Stimulated activated naive CD8-positive, alpha-beta T cell treated with anti-CD3 and anti-CD28 coated beads, Interleukin-15, amount 100 ng/mL, for 72 hours (primary cell): ENCODE data around the gene PTPRQ.

Experiments used
- ATAC-seq: fragments of 150-1000 bp; cut with Tn5 transposase; 2 replicates; pipeline ENCODE4 v1.10.0; 2021; ENCODE audit warnings: mild to moderate bottlenecking, moderate library complexity
- DNase-seq, 2 donors: peaks; one replicate each; pipeline ENCODE4 v3.0.0; 2021 to 2022
- H3K27ac Mint-ChIP-seq, 2 donors: one replicate each; pipeline ENCODE4 v1.8.0; 2022; ENCODE audit warnings: mild to moderate bottlenecking in 2 of 2, mixed read lengths in 2 of 2, moderate library complexity in 2 of 2
- H3K27me3 Mint-ChIP-seq: one replicate; pipeline ENCODE4 v1.8.0; 2022; ENCODE audit warnings: mixed read lengths
- H3K4me1 Mint-ChIP-seq: one replicate; pipeline ENCODE4 v1.8.0; 2022; ENCODE audit warnings: mild to moderate bottlenecking, mixed read lengths
- H3K4me3 Mint-ChIP-seq, 2 donors: one replicate each; pipeline ENCODE4 v1.8.0; 2022; ENCODE audit warnings: mild to moderate bottlenecking in 2 of 2, mixed read lengths in 2 of 2, moderate library complexity in 1 of 2
- H3K9me3 Mint-ChIP-seq, 2 donors: one replicate each; pipeline ENCODE4 v1.8.0; 2022; ENCODE audit warnings: mixed read lengths in 2 of 2

PTPRQ gene

GRCh38 chr12:80681786-80682185 is 237.8 kb downstream of the PTPRQ start:
- ATAC-seq (no peak), DNase-seq (no peak)
- no peak overlapping the region for H3K4me3 Mint-ChIP-seq
- no peak overlapping the region for H3K27ac Mint-ChIP-seq
- H3K4me1 Mint-ChIP-seq = no peaks in the 10 kb centered on the region
- peaks cover 0 to 5% of the 10 kb centered on the region in 2 donors for H3K9me3 Mint-ChIP-seq
- no peaks in the 10 kb centered on the region for H3K27me3 Mint-ChIP-seq

GRCh38 chr12:80684077-80684495 is 240.1 kb downstream of the PTPRQ start:
- Mint-ChIP-seq H3K4me3 (no peak overlapping the region), H3K27me3 (no peaks in the 10 kb centered on the region), H3K27ac (no peak overlapping the region), H3K4me1 (no peaks in the 10 kb centered on the region), H3K9me3 (peaks cover 0 to 5% of the 10 kb centered on the region in 2 donors)
- DNase-seq (no peak), ATAC-seq (no peak)

GRCh38 chr12:80690090-80690489 is 246.1 kb downstream of the PTPRQ start:
- no peak for ATAC-seq
- Mint-ChIP-seq H3K4me3 (no peak overlapping the region), H3K4me1 (no peaks in the 10 kb centered on the region), H3K27me3 (no peaks in the 10 kb centered on the region), H3K27ac (no peak overlapping the region), H3K9me3 (peaks cover 0 to 5% of the 10 kb centered on the region in 2 donors)
- DNase-seq = no peak

DNA sequence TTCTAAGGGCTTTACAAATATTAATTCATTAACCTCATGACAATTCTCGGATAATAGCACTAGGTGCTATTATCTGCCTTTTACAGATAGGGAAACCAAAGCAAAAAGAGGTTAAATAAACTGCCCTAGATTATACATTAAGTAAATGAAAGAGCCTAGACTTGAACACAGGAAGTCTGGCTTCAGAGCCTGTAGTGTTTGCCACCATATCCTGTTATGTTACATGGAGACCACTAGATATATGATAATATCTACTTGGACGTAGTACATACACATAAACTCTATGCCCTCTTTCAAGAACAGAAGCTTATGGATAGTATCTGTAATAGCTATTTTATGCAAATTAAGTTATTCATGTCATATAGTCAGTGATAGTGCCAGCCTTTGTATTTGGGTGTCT is 246.5 kb downstream of the PTPRQ start:
- Mint-ChIP-seq H3K27me3 (no peaks in the 10 kb centered on the region), H3K27ac (no peak overlapping the region), H3K9me3 (peaks cover 0 to 5% of the 10 kb centered on the region in 2 donors), H3K4me3 (no peak overlapping the region), H3K4me1 (no peaks in the 10 kb centered on the region)
- DNase-seq (no peak), ATAC-seq (no peak)

DNA sequence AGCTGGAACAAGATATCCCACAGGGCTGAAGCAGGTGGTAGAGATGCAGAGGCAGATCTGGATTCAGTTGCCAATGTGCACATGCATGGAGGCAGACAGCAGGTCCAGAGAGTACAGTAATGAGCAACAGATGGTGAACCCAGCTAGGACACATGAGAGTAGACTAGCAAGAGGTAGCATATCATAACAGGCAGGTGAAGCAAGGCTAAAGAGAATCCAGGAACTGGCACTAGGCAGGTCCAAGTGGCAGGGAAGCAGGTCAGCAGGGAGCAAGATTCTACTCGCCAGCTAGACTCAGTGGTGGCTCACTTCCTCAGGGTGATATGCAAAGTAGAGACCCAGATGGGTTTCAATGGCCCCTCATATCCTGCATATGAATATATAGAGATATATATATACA is 248.1 kb downstream of the PTPRQ start:
- Mint-ChIP-seq H3K4me3 (no peak overlapping the region), H3K4me1 (no peaks in the 10 kb centered on the region), H3K9me3 (no peaks in the 10 kb centered on the region), H3K27ac (no peak overlapping the region), H3K27me3 (no peaks in the 10 kb centered on the region)
- DNase-seq = no peak
- ATAC-seq = no peak

GRCh38 chr12:80697270-80697887 is 253.3 kb downstream of the PTPRQ start:
- H3K4me1 Mint-ChIP-seq = no peaks in the 10 kb centered on the region

GRCh38 chr12:80698256-80698655 is 254.2 kb downstream of the PTPRQ start:
- Mint-ChIP-seq H3K4me3 (no peak overlapping the region), H3K9me3 (peaks cover 0 to 4% of the 10 kb centered on the region in 2 donors), H3K27me3 (no peaks in the 10 kb centered on the region), H3K27ac (no peak overlapping the region), H3K4me1 (no peaks in the 10 kb centered on the region)
- DNase-seq (no peak), ATAC-seq (no peak)

More at GRCh38 chr12:80697270-80697887, 253.3 kb downstream of the PTPRQ start:
- Mint-ChIP-seq H3K9me3 (no peaks in the 10 kb centered on the region), H3K4me3 (no peak overlapping the region), H3K27me3 (no peaks in the 10 kb centered on the region), H3K27ac (no peak overlapping the region)
- DNase-seq (no peak), ATAC-seq (no peak)

DNA sequence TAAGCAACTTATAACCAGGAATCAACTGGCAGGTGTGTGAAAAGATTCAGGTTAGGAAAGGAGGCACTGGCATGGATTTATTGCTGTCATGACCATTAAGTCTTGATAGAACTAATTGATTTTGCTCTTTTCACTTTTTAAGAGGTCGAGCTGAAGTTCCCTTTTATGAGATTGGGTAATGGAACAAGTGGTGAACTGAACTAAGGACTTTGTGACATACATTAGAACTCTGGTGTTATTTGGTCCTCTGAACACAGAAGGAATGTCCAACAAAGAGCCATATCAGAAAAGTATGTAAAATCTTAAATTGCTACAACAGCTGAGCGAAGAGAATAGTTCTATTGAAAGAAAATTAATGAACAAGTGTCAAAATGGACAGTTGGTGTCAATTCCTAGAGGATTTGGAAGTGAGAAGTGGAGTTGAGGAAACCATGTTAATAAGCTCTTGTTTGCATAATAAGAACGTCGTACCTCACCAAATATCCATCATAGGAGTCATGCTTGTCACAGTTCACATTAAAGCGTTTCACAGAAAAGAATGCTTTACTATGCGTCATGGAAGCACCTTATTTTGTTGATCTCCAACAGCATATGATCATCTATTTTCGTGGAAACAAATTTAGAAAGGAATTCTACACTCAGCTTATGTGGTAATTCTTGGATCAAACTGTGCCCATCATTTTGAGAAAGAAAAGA is 255.0 kb downstream of the PTPRQ start:
- Mint-ChIP-seq H3K27me3 (no peaks in the 10 kb centered on the region), H3K27ac (no peak overlapping the region), H3K9me3 (peaks cover 0 to 7% of the 10 kb centered on the region in 2 donors), H3K4me1 (no peaks in the 10 kb centered on the region), H3K4me3 (no peak overlapping the region)
- ATAC-seq = no peak
- DNase-seq = no peak

- no peaks in the 10 kb centered on the region for H3K4me1 Mint-ChIP-seq
- ATAC-seq (no peak), DNase-seq (no peak)
- H3K4me3 Mint-ChIP-seq = no peak overlapping the region
- no peaks in the 10 kb centered on the region for H3K27me3 Mint-ChIP-seq
- no peak overlapping the region for H3K27ac Mint-ChIP-seq
- peaks cover 0 to 7% of the 10 kb centered on the region in 2 donors for H3K9me3 Mint-ChIP-seq
Measured at GRCh38 chr12:80700327-80700726, 256.3 kb downstream of the PTPRQ start.

- no peaks in the 10 kb centered on the region for H3K27me3 Mint-ChIP-seq
- H3K9me3 Mint-ChIP-seq = peaks cover 0 to 7% of the 10 kb centered on the region in 2 donors
- no peak overlapping the region for H3K4me3 Mint-ChIP-seq
- ATAC-seq = no peak
- H3K4me1 Mint-ChIP-seq = no peaks in the 10 kb centered on the region
- DNase-seq = no peak
- no peak overlapping the region for H3K27ac Mint-ChIP-seq
Measured at GRCh38 chr12:80701388-80701787, 257.4 kb downstream of the PTPRQ start.

DNA sequence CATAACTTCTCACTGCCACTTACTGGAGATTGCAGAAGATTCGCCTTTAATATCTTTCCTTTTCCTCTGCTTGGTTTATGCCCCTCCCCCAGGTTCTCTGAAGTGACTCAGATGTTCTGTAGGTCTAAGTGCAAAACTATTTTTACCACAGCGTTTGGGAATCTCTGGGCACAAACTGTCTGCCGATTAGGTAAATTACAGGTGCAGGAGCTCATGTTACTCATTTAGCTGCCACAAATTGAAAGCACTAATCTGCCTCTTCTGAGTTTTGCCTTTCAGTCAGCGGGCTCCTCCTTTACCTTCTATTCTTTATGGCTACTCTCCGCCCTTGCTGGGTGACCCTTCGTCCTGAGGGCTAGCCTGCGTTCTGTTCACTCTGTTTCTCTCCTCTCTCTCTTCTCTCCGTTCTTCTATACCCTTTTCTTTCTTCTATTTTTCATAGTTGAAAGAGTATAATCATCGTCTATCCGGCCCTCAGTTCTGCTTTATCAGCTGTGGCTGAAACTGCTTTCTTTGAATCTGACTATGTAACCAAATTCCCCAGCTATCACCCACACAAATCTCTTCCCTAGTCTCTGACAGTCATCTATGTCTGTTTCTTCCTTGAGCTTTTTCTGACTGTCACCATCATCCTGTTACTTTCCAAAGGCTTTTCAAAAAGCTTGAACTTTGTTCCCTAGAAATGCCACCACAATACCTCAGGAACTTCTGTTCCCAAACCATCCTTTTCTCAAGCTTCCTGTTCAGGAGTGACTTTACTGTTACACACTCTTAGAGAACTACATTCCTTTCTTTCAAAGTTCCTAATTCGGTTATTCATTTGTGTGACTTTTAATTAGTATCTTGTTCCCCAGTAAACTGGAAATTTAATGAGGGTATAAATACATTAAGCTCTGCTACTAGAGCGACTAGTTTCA is 259.1 kb downstream of the PTPRQ start:
- Mint-ChIP-seq H3K27ac (no peak overlapping the region), H3K9me3 (peaks cover 0 to 7% of the 10 kb centered on the region in 2 donors), H3K4me1 (no peaks in the 10 kb centered on the region), H3K4me3 (no peak overlapping the region), H3K27me3 (peaks cover 17% of the 10 kb centered on the region)
- ATAC-seq (no peak), DNase-seq (no peak)

DNA sequence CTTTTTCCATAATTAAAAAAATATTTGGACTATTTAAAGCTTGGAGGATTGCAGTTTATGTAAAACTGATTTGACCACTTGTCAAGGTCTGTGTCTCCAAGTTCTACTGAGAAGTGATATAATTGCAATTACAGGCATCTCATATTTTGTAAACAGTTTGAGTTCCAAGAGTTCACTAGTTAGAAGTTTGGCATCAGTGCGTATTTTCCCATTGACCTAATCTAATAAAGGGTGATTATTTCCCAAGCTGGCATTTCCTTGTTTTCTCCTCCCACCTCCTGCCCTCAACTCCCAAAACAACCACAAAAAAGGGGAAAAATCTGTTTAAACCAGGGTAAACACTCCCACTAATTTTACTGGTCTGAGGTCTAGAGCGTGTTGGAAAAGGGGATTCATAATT is 260.4 kb downstream of the PTPRQ start:
- H3K27me3 Mint-ChIP-seq = peaks cover 30% of the 10 kb centered on the region
- DNase-seq = no peak
- H3K4me3 Mint-ChIP-seq = no peak overlapping the region
- H3K9me3 Mint-ChIP-seq = peaks cover 0 to 7% of the 10 kb centered on the region in 2 donors
- no peaks in the 10 kb centered on the region for H3K4me1 Mint-ChIP-seq
- ATAC-seq = no peak
- no peak overlapping the region for H3K27ac Mint-ChIP-seq

- no peak for ATAC-seq
- DNase-seq = no peak
- Mint-ChIP-seq H3K4me3 (no peak within 1 kb of the TSS), H3K27ac (no peak within 1 kb of the TSS), H3K4me1 (no peaks in the 10 kb centered on the region), H3K9me3 (peaks cover 7% of the 10 kb centered on the region in 2 donors), H3K27me3 (peaks cover 45% of the 10 kb centered on the region)
Measured at GRCh38 chr12:80707126-80707829, 263.2 kb downstream of the PTPRQ start, which contains the start of gene MYF6. Gene MYF6 (plus strand): TSS chr12:80707634. CDS start chr12:80707720, 86 bp downstream.

GRCh38 chr12:80707830-80708258 is 263.8 kb downstream of the PTPRQ start:
- H3K9me3 Mint-ChIP-seq = peaks cover 7% of the 10 kb centered on the region in 2 donors
- H3K27ac Mint-ChIP-seq = no peak overlapping the region
- H3K4me3 Mint-ChIP-seq = no peak overlapping the region
- no peak for DNase-seq
- no peaks in the 10 kb centered on the region for H3K4me1 Mint-ChIP-seq
- H3K27me3 Mint-ChIP-seq = peaks cover 45% of the 10 kb centered on the region
- ATAC-seq = no peak

- no peaks in the 10 kb centered on the region for H3K4me1 Mint-ChIP-seq
Measured at GRCh38 chr12:80708259-80708974, 264.4 kb downstream of the PTPRQ start.

More at GRCh38 chr12:80708259-80708974, 264.4 kb downstream of the PTPRQ start:
- Mint-ChIP-seq H3K9me3 (peaks cover 1 to 7% of the 10 kb centered on the region in 2 donors), H3K4me3 (no peak overlapping the region), H3K27me3 (peaks cover 45% of the 10 kb centered on the region), H3K27ac (no peak overlapping the region)
- DNase-seq (no peak), ATAC-seq (no peak)
